Karpas-422 (cell line): ENCODE measurements around the gene MAPK14. TPM values are rescaled to one million over a fixed set of nuclear protein-coding genes. Genes with fewer than 3 reads are reported as not detected.
A peak's percentile ranks its signal among the peaks of the same experiment; 100 is the strongest.
"Not testable (repeated sequence)": the region's sequence is repeated elsewhere in the genome, so short reads cannot be mapped to it uniquely, and the experiment has no call there.

ENCODE experiments used
- DNase-seq: peaks from one replicate; pipeline ENCODE4 v3.0.0-alpha.2; 2015
- H2AFZ ChIP-seq: fragments of 200-600 bp; sonication (generic); 2 replicates; pipeline ENCODE4 v1.6.1; 2014; ENCODE audit warnings: antibody characterized with exemption, low read length, mixed read lengths
- H3K27ac ChIP-seq: fragments of 200-600 bp; sonication (generic); 2 replicates; pipeline ENCODE4 v1.5.1; 2014; ENCODE audit warnings: mild to moderate bottlenecking, low read length, moderate library complexity
- H3K27me3 ChIP-seq: fragments of 200-600 bp; sonication (generic); 2 replicates; pipeline ENCODE4 v1.6.1; 2014; ENCODE audit warnings: low read length, mixed read lengths
- H3K36me3 ChIP-seq: fragments of 200-600 bp; sonication (generic); 2 replicates; pipeline ENCODE4 v1.6.1; 2014; ENCODE audit warnings: low read length, mixed read lengths; ENCODE audit not compliant: insufficient read depth
- H3K4me1 ChIP-seq: fragments of 200-600 bp; sonication (generic); 2 replicates; pipeline ENCODE4 v1.6.1; 2014; ENCODE audit warnings: mild to moderate bottlenecking, low read length, mixed read lengths
- H3K4me2 ChIP-seq: fragments of 200-600 bp; sonication (generic); 2 replicates; pipeline ENCODE4 v1.6.1; 2014; ENCODE audit warnings: low read length, low read depth, mild to moderate bottlenecking; ENCODE audit not compliant: poor library complexity, severe bottlenecking
- H3K4me3 ChIP-seq: fragments of 200-600 bp; sonication (generic); 2 replicates; pipeline ENCODE4 v1.5.1; 2014; ENCODE audit warnings: mild to moderate bottlenecking, antibody characterized with exemption, low read length, mixed read lengths
- H3K79me2 ChIP-seq: fragments of 200-600 bp; sonication (generic); 2 replicates; pipeline ENCODE4 v1.6.1; 2014; ENCODE audit warnings: mild to moderate bottlenecking, low read length, mixed read lengths
- H3K9ac ChIP-seq: fragments of 200-600 bp; sonication (generic); 2 replicates; pipeline ENCODE4 v1.6.0; 2014; ENCODE audit warnings: low read length
- H3K9me2 ChIP-seq: fragments of 200-600 bp; sonication (generic), shearing (Covaris generic); replicated peaks from 2 replicates; pipeline ENCODE4 v1.6.0; 2014; ENCODE audit warnings: mild to moderate bottlenecking, low read length, moderate library complexity; ENCODE audit not compliant: insufficient read depth
- H3K9me3 ChIP-seq: fragments of 300-700, 200-600 bp; sonication (generic); 2 replicates; pipeline ENCODE4 v1.6.1; 2014; ENCODE audit warnings: low read length, mixed read lengths
- H4K20me1 ChIP-seq: fragments of 200-600 bp; sonication (generic); 2 replicates; pipeline ENCODE4 v1.6.1; 2014; ENCODE audit warnings: mild to moderate bottlenecking, antibody characterized with exemption, low read length, low read depth; ENCODE audit not compliant: insufficient read depth
- total RNA-seq: library from RNA; depleted of rRNA; stranded (reverse); fragments of >200 nt; shearing (Covaris generic); gene quantifications from 2 replicates; pipeline ENCODE4 v1.2.3, GENCODE V29; 2014; ENCODE audit warnings: low replicate concordance

MAPK14 gene
- total RNA-seq, 1 experiment from 2014 or later: 56.1 TPM

DNA sequence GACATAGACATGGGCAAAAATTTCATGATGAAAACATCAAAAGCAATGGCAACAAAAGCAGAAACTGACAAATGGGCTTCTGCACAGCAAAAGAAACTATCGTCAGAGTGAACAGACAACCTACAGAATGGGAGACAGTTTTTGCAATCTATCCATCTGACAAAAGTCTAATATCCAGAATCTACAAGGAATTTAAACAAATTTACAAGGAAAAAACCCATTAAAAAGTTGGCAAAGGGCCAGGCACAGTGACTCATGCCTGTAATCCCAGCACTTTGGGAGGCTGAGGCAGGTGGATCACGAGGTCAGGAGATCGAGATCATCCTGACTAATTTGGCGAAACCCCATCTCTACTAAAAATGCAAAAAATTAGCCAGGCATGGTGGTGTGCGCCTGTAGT, 60.6 kb downstream of the MAPK14 start:
- not testable (repeated sequence) for DNase-seq

DNA sequence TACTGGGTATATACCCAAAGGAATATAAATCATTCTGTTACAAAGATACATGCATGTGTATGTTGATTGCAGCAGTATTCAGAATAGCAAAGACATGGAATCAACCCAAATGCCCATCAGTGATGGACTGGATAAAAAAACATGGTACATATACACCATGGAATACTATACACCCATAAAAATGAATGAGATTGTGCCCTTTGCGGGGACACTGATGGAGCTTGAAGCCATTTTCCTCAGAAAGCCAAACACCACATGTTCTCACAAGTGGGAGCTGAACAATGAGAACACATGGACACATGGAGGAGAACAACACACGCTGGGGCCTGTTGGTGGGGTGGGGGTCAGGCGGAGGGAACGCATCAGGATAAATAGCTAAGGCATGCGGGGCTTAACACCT, 61.4 kb downstream of the MAPK14 start:
- Histone ChIP-seq H3K79me2 (no peaks in the 10 kb centered on the region), H3K9me3 (no peaks in the 10 kb centered on the region)

More for the DNA sequence above, 60.6 kb downstream of the MAPK14 start:
- not testable (repeated sequence) for H3K4me3 ChIP-seq, H3K9me3 ChIP-seq, H3K79me2 ChIP-seq, H4K20me1 ChIP-seq, H3K9ac ChIP-seq, H3K4me2 ChIP-seq, H3K27me3 ChIP-seq, H2AFZ ChIP-seq, H3K9me2 ChIP-seq, H3K27ac ChIP-seq
- Histone ChIP-seq H3K36me3 (peaks cover 16% of the 10 kb centered on the region; the same call in 1 of the 2 replicates), H3K4me1 (peaks cover 34% of the 10 kb centered on the region)

GRCh38 chr6:36094238-36094637, 66.6 kb downstream of the MAPK14 start:
- Histone ChIP-seq H3K9me2 (no peaks in the 10 kb centered on the region), H3K79me2 (peaks cover 10% of the 10 kb centered on the region; the same call in 1 of the 2 replicates), H3K27ac (0 out of 2 replicates have a peak overlapping the region, but pooled peaks have one; percentile 7)

More for the DNA sequence above, 61.4 kb downstream of the MAPK14 start:
- H3K4me3 ChIP-seq: no peak overlapping the region
- no peak overlapping the region for H3K27ac ChIP-seq
- H3K36me3 ChIP-seq: peaks cover 10% of the 10 kb centered on the region; the same call in 1 of the 2 replicates
- H3K9me2 ChIP-seq: no peaks in the 10 kb centered on the region
- DNase-seq: no peak
- no peak overlapping the region for H3K4me2 ChIP-seq
- H3K27me3 ChIP-seq: no peaks in the 10 kb centered on the region
- H4K20me1 ChIP-seq: no peaks in the 10 kb centered on the region
- peaks cover 33% of the 10 kb centered on the region for H3K4me1 ChIP-seq
- no peak overlapping the region for H2AFZ ChIP-seq
- no peak overlapping the region for H3K9ac ChIP-seq

DNA sequence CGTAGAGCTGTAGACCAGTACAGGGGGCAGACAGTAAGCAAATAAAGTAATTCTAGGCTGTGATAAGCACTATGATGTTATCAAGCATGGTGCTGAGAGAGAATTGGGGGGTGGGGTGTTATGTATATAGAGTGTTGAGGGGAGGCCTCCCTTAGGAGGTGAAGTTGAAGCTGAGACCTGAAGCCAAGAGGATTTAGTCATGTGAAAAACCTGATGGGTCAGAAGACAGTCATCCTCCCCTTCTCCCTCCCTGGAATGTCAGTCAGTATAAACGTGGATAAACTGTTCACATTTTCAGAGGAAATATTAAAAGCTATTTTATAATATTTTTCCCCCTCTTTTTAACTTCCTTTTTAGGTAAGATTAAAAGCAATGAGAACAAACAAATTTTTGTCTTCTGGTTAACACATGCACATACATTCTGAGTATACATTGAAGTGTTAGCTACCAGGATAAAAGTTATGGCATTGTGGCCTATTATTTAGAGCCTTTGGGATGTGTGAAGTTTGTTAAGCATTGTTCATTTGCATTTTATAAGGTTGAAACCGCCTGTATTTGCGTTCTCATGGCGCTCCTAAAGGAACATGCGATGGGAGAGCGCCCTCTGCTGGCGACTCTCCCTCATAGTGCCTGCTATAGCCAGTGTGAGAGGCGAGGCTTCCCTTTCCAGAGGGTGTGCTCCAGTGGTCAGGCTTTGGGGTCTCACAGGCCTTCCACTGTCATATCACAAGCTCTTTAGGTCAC, 67.3 kb downstream of the MAPK14 start:
- Histone ChIP-seq H3K4me1 (peaks cover 17% of the 10 kb centered on the region), H3K36me3 (peaks cover 6% of the 10 kb centered on the region; the same call in 1 of the 2 replicates), H3K4me3 (no peak overlapping the region), H3K9me3 (no peaks in the 10 kb centered on the region), H3K27ac (0 out of 2 replicates have a peak overlapping the region, but pooled peaks have one; percentile 7), H3K4me2 (peak overlapping the region; percentile 4), H3K9ac (no peak overlapping the region), H2AFZ (no peak overlapping the region), H4K20me1 (no peaks in the 10 kb centered on the region), H3K79me2 (peaks cover 10% of the 10 kb centered on the region; the same call in 1 of the 2 replicates), H3K27me3 (no peaks in the 10 kb centered on the region), H3K9me2 (no peaks in the 10 kb centered on the region)
- peak; percentile 93 for DNase-seq

More at GRCh38 chr6:36094238-36094637, 66.6 kb downstream of the MAPK14 start:
- Histone ChIP-seq H3K9ac (no peak overlapping the region), H3K4me1 (peaks cover 14% of the 10 kb centered on the region), H3K27me3 (no peaks in the 10 kb centered on the region), H3K4me2 (no peak overlapping the region), H3K9me3 (no peaks in the 10 kb centered on the region), H3K4me3 (no peak overlapping the region), H3K36me3 (peaks cover 6% of the 10 kb centered on the region; the same call in 1 of the 2 replicates), H4K20me1 (no peaks in the 10 kb centered on the region), H2AFZ (no peak overlapping the region)
- DNase-seq: no peak

- no peak overlapping the region for H3K4me2 ChIP-seq
- peaks cover 22% of the 10 kb centered on the region for H3K4me1 ChIP-seq
- no peaks in the 10 kb centered on the region for H3K9me2 ChIP-seq
- H3K36me3 ChIP-seq: peaks cover 6% of the 10 kb centered on the region; the same call in 1 of the 2 replicates
- no peak overlapping the region for H2AFZ ChIP-seq
- H4K20me1 ChIP-seq: no peaks in the 10 kb centered on the region
- peaks cover 10% of the 10 kb centered on the region; the same call in 1 of the 2 replicates for H3K79me2 ChIP-seq
- DNase-seq: no peak
- no peak overlapping the region for H3K4me3 ChIP-seq
- H3K9me3 ChIP-seq: no peaks in the 10 kb centered on the region
- H3K9ac ChIP-seq: no peak overlapping the region
- H3K27me3 ChIP-seq: no peaks in the 10 kb centered on the region
- no peak overlapping the region for H3K27ac ChIP-seq
These were observed 68.1 kb downstream of the MAPK14 start for GRCh38 chr6:36095497-36096391.

DNA sequence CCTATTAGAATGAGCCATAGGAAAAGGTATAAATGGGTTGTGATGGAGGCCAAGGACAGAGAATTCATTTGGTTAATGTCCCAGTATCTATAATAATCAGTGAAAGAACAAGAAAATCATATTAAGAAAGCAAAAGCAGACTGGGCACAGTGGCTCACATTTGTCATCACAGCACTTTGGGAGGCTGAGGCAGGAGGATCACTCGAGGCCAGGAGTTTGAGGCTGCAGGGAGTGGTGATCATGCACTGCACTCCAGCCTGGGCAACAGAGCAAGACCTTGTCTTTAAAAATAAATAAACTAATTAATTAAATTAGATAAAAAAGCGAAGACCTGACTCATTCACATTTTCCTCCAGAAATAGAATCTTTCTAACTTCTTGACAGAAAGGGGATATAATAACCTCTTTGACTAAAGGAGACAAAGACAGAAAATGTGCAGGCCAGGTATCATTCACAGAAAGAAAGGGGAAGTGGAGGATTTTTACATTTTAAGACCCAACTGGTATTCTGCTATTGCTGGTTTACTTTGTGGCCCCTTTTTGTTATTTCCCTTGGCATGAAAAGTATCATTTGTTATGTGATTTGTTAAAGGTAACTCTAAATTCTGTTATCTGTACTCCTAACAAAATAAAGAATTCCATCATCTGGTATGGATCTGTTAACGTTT, 70.8 kb downstream of the MAPK14 start:
- DNase-seq: no peak
- Histone ChIP-seq H3K9me3 (no peaks in the 10 kb centered on the region), H3K27ac (no peak overlapping the region; the same call in 1 of the 2 replicates), H3K27me3 (no peaks in the 10 kb centered on the region), H3K36me3 (peaks cover 10% of the 10 kb centered on the region; the same call in 1 of the 2 replicates), H3K4me3 (no peak overlapping the region), H3K4me2 (no peak overlapping the region), H3K9ac (no peak overlapping the region), H3K9me2 (no peaks in the 10 kb centered on the region), H2AFZ (no peak overlapping the region), H3K79me2 (peaks cover 13% of the 10 kb centered on the region; the same call in 1 of the 2 replicates), H3K4me1 (peaks cover 22% of the 10 kb centered on the region), H4K20me1 (no peaks in the 10 kb centered on the region)

DNA sequence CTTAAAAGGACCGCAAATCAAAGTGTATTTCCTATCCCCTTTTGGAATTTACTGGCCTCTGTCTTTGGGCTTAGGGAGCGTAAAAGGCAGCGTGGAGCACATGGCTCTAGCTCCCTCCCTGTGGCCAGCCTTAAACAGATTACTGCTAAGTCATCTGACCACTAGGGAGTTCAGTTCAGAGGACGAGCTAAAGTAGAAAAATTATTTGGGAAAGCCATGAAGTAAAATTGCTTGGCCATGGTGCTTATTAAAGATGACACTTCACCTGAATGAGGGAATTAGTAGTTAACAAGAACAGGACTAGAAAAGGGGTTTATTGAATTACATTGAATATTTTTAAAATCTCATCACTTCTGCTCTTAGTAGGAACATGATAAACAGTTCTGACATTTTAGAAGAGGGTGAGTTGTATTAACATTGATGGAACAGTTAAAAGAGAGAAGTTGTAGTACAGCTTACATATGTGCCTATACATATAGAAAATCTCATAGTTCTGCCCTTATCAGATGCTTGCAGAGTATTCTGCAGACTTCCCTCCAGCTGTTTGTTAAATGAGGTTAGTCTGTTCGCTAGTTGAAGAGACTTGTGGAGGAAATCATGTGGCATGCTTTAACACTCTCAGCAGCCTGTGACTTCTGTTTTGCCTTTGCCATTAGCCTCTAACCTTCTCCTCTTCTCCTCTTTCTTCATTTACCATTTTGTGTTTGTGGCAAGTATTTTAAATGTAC, 71.5 kb downstream of the MAPK14 start:
- H3K9me3 ChIP-seq: no peaks in the 10 kb centered on the region
- H3K4me1 ChIP-seq: peaks cover 22% of the 10 kb centered on the region
- no peak overlapping the region for H2AFZ ChIP-seq
- peaks cover 10% of the 10 kb centered on the region; the same call in 1 of the 2 replicates for H3K36me3 ChIP-seq
- H3K79me2 ChIP-seq: peaks cover 13% of the 10 kb centered on the region; the same call in 1 of the 2 replicates
- no peak overlapping the region for H3K4me2 ChIP-seq
- no peaks in the 10 kb centered on the region for H3K27me3 ChIP-seq
- H3K9ac ChIP-seq: no peak overlapping the region
- H4K20me1 ChIP-seq: no peaks in the 10 kb centered on the region
- H3K27ac ChIP-seq: no peak overlapping the region
- no peak for DNase-seq
- no peaks in the 10 kb centered on the region for H3K9me2 ChIP-seq
- H3K4me3 ChIP-seq: no peak overlapping the region
